Breast epithelium (tissue), 3 donors: ENCODE data around the gene BSN.

Experiments used
- POLR2A ChIP-seq: fragments of 450-650 bp; IDR thresholded peaks from one replicate; pipeline ENCODE4 v1.6.1; 2016; ENCODE audit warnings: antibody characterized with exemption, mild to moderate bottlenecking, moderate library complexity
- TF ChIP-seq, protein P1 (sequence below), 3 donors: fragments of 450-650 bp; IDR thresholded peaks; one replicate each; pipeline ENCODE4 v1.5.1; 2016 to 2017; ENCODE audit warnings: antibody characterized with exemption in 3 of 3, mild to moderate bottlenecking in 3 of 3, moderate library complexity in 3 of 3

DNA sequence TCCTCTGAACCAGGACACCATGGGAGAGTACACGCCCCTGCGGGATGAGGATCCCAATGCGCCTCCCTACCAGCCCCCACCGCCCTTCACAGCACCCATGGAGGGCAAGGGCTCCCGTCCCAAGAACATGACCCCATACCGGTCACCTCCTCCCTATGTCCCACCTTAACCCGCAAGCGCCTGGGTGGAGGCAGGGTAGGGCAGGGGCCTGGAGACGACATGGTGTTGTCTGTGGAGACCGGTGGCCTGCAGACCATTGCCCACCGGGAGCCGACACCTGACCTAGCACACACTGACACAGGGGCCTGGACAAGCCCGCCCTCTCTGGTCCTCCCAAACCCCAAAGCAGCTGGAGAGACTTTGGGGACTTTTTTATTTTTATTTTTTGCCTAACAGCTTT is 21.2 kb upstream of the BSN start:
- TF ChIP-seq, protein P1, sequence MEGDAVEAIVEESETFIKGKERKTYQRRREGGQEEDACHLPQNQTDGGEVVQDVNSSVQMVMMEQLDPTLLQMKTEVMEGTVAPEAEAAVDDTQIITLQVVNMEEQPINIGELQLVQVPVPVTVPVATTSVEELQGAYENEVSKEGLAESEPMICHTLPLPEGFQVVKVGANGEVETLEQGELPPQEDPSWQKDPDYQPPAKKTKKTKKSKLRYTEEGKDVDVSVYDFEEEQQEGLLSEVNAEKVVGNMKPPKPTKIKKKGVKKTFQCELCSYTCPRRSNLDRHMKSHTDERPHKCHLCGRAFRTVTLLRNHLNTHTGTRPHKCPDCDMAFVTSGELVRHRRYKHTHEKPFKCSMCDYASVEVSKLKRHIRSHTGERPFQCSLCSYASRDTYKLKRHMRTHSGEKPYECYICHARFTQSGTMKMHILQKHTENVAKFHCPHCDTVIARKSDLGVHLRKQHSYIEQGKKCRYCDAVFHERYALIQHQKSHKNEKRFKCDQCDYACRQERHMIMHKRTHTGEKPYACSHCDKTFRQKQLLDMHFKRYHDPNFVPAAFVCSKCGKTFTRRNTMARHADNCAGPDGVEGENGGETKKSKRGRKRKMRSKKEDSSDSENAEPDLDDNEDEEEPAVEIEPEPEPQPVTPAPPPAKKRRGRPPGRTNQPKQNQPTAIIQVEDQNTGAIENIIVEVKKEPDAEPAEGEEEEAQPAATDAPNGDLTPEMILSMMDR (IDR thresholded peaks at IDR 0.05), result no peak
- TF ChIP-seq POLR2A, result no peak
